Adrenal gland (tissue), 5 donors: ENCODE results near the gene PCDHGA5.

Experiments
- CTCF ChIP-seq, 6 experiments: fragments of 450-650 bp in 4 of 6; fragments of 200-600 bp in 2 of 6; sonication (generic) in 1 of 6; IDR thresholded peaks; 1 replicate in 5 of 6; 2 replicates in 1 of 6; pipeline versions ENCODE4 v1.5.1 to v1.8.0; 2016 to 2021; ENCODE audit warnings: antibody characterized with exemption in 6 of 6, mild to moderate bottlenecking in 2 of 6, moderate library complexity in 1 of 6
- POLR2A ChIP-seq, 2 donors: fragments of 450-650 bp; IDR thresholded peaks; one replicate each; pipeline ENCODE4 v1.6.1; 2017; ENCODE audit warnings: antibody characterized with exemption in 2 of 2, mild to moderate bottlenecking in 2 of 2, moderate library complexity in 1 of 2
- donor health status: DM: no; HTN: no; CAD: no.

DNA sequence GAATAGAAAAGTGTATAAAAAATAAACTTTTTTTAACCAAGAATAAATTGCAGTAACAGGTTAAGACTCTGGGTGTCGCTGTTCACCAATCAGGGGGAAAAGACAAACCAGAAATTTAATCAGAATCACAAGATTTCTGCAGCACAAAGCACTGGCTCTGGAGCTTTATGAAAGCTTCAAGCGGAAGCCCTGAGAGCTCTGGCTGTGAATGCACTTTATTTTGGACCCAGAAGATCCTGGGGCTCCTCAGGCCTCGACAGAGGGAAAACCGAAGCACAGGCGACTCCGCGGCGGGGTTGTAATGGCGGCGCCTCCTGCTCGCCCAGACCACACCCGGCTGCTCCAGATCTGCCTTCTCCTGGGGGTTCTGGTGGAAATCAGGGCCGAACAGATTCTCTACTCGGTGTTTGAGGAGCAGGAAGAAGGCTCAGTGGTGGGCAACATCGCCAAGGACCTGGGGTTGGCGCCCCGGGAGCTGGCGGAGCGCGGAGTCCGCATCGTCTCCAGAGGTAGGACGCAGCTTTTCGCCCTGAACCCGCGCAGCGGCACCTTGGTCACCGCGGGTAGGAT, 9.0 kb upstream of the PCDHGA5 start, which contains the start of gene PCDHGA4:
- TF ChIP-seq CTCF (IDR thresholded peaks at IDR 0.05) (peak in 3 of 6 experiments; percentile 13 to 45 (median 17)), POLR2A (IDR thresholded peaks at IDR 0.05) (no peak)
